Osteocyte (in vitro differentiated cells): ENCODE measurements around the gene ALPK3. TPM values are rescaled to one million over a fixed set of nuclear protein-coding genes. Genes with fewer than 3 reads are reported as not detected.
A peak's percentile ranks its signal among the peaks of the same experiment; 100 is the strongest.
"Not testable (repeated sequence)": the region's sequence is repeated elsewhere in the genome, so short reads cannot be mapped to it uniquely, and the experiment has no call there.

Source experiments
- DNase-seq: peaks from one replicate; pipeline ENCODE4 v3.0.0; 2021; ENCODE audit warnings: mixed read lengths; ENCODE audit not compliant: unreplicated experiment; ENCODE audit errors: extremely low spot score
- H3K27ac Mint-ChIP-seq: one replicate; pipeline ENCODE4 v1.8.0; 2021; ENCODE audit warnings: mild to moderate bottlenecking, mixed read lengths; ENCODE audit not compliant: unreplicated experiment
- H3K27me3 Mint-ChIP-seq: one replicate; pipeline ENCODE4 v1.8.0; 2021; ENCODE audit warnings: mixed read lengths; ENCODE audit not compliant: unreplicated experiment
- H3K36me3 Mint-ChIP-seq: one replicate; pipeline ENCODE4 v1.8.0; 2021; ENCODE audit warnings: mixed read lengths; ENCODE audit not compliant: unreplicated experiment
- H3K4me1 Mint-ChIP-seq: one replicate; pipeline ENCODE4 v1.8.0; 2021; ENCODE audit warnings: mixed read lengths; ENCODE audit not compliant: unreplicated experiment
- H3K4me3 Mint-ChIP-seq: one replicate; pipeline ENCODE4 v1.8.0; 2021; ENCODE audit warnings: mild to moderate bottlenecking, moderate library complexity, mixed read lengths; ENCODE audit not compliant: unreplicated experiment
- H3K9me3 Mint-ChIP-seq: one replicate; pipeline ENCODE4 v1.8.0; 2021; ENCODE audit warnings: mixed read lengths; ENCODE audit not compliant: unreplicated experiment
- CTCF ChIP-seq: fragments of 200-600 bp; sonication (generic); IDR thresholded peaks from 2 replicates; pipeline ENCODE4 v1.5.0; 2021; ENCODE audit warnings: antibody characterized with exemption, mild to moderate bottlenecking, moderate library complexity
- total RNA-seq: library from RNA; stranded (reverse); gene quantifications from 2 replicates; pipeline ENCODE4 v1.2.1, GENCODE V29; 2021

Gene ALPK3
- total RNA-seq, 1 donor from 2014 or later, result 0.27 TPM

GRCh38 chr15:84845631-84846030 is 28.5 kb downstream of the ALPK3 start:
- Mint-ChIP-seq H3K9me3 (peaks cover 13% of the 10 kb centered on the region), H3K4me1 (peaks cover 19% of the 10 kb centered on the region)
- DNase-seq, H3K4me3 Mint-ChIP-seq, H3K36me3 Mint-ChIP-seq, H3K27me3 Mint-ChIP-seq, H3K27ac Mint-ChIP-seq: not testable (repeated sequence)
- TF ChIP-seq CTCF, result peak; percentile 69

GRCh38 chr15:84846269-84846668 is 29.1 kb downstream of the ALPK3 start:
- Mint-ChIP-seq H3K36me3 (peaks cover 5% of the 10 kb centered on the region), H3K4me3 (no peak overlapping the region), H3K4me1 (peaks cover 12% of the 10 kb centered on the region), H3K9me3 (peaks cover 13% of the 10 kb centered on the region), H3K27ac (no peak overlapping the region), H3K27me3 (peaks cover 5% of the 10 kb centered on the region)
- TF ChIP-seq CTCF, result no peak
- no peak for DNase-seq

- Mint-ChIP-seq H3K9me3 (peaks cover 13% of the 10 kb centered on the region), H3K36me3 (peaks cover 5% of the 10 kb centered on the region), H3K27me3 (no peaks in the 10 kb centered on the region), H3K27ac (no peak overlapping the region), H3K4me3 (no peak overlapping the region), H3K4me1 (peaks cover 8% of the 10 kb centered on the region)
- TF ChIP-seq CTCF, result no peak
- DNase-seq, result no peak
Measured at GRCh38 chr15:84847382-84847781, 30.2 kb downstream of the ALPK3 start.

GRCh38 chr15:84852212-84852611 is 35.1 kb downstream of the ALPK3 start:
- H3K27me3 Mint-ChIP-seq, result no peaks in the 10 kb centered on the region
- H3K9me3 Mint-ChIP-seq, result peaks cover 5% of the 10 kb centered on the region
- H3K4me1 Mint-ChIP-seq, result no peaks in the 10 kb centered on the region
- H3K27ac Mint-ChIP-seq, result no peak overlapping the region
- no peak for DNase-seq
- H3K4me3 Mint-ChIP-seq, result no peak overlapping the region
- no peak for TF ChIP-seq CTCF
- peaks cover 2% of the 10 kb centered on the region for H3K36me3 Mint-ChIP-seq

GRCh38 chr15:84855136-84855535 is 38.0 kb downstream of the ALPK3 start:
- TF ChIP-seq CTCF, result no peak
- no peaks in the 10 kb centered on the region for H3K9me3 Mint-ChIP-seq
- no peaks in the 10 kb centered on the region for H3K27me3 Mint-ChIP-seq
- no peak overlapping the region for H3K4me3 Mint-ChIP-seq
- no peaks in the 10 kb centered on the region for H3K36me3 Mint-ChIP-seq
- no peak for DNase-seq
- no peaks in the 10 kb centered on the region for H3K4me1 Mint-ChIP-seq
- H3K27ac Mint-ChIP-seq, result no peak overlapping the region
